Brain microvascular endothelial cell (primary cell): ENCODE measurements around the gene NTPCR.

Experiments used
- DNase-seq: peaks from one replicate; pipeline ENCODE4 v3.0.0-alpha.2; 2020
- H3K27ac ChIP-seq: fragments of 250-450 bp; sonication (Bioruptor Pico); 2 replicates; pipeline ENCODE4 v1.5.1; 2020; ENCODE audit warnings: mild to moderate bottlenecking, moderate library complexity
- H3K27me3 ChIP-seq: fragments of 250-450 bp; sonication (Bioruptor Pico); replicated peaks from 2 replicates; pipeline ENCODE4 v1.5.1; 2020; ENCODE audit warnings: mild to moderate bottlenecking
- H3K36me3 ChIP-seq: fragments of 250-450 bp; sonication (Bioruptor Pico); replicated peaks from 2 replicates; pipeline ENCODE4 v1.5.1; 2020; ENCODE audit warnings: mild to moderate bottlenecking
- H3K4me3 ChIP-seq: 2 replicates; pipeline ENCODE4 v1.5.1; 2011; ENCODE audit warnings: low read depth, mild to moderate bottlenecking, control low read depth, low read length, moderate library complexity
- CTCF ChIP-seq: IDR thresholded peaks from 2 replicates; pipeline ENCODE4 v1.5.1; 2011; ENCODE audit warnings: low read depth, mild to moderate bottlenecking, moderate library complexity, low read length, control low read depth, inconsistent platforms; ENCODE audit errors: missing control alignments
- in situ Hi-C: cut with HindIII; loops from 2 replicates; pipeline ENCODE4 v1.10.0; 2017; ENCODE audit warnings: low sequenced_read_pairs, low pct_ligation_motif_present

The NTPCR gene

GRCh38 chr1:232973652-232974611 lies 23.5 kb downstream of the NTPCR start:
- Histone ChIP-seq H3K4me3 (no peak overlapping the region), H3K36me3 (peaks cover 7% of the 10 kb centered on the region), H3K27ac (no peak overlapping the region), H3K27me3 (no peaks in the 10 kb centered on the region)
- TF ChIP-seq CTCF: no peak
- in situ Hi-C loops: no loop called here
- no peak for DNase-seq

- peak; percentile 39 for DNase-seq
- Histone ChIP-seq H3K27me3 (no peaks in the 10 kb centered on the region), H3K36me3 (peaks cover 7% of the 10 kb centered on the region), H3K4me3 (no peak overlapping the region), H3K27ac (no peak overlapping the region)
- in situ Hi-C loops: no loop called here
- no peak for TF ChIP-seq CTCF
Observed at GRCh38 chr1:232974971-232975370, 24.6 kb downstream of the NTPCR start.

- H3K27ac ChIP-seq: no peak overlapping the region
- H3K36me3 ChIP-seq: no peaks in the 10 kb centered on the region
Observed at GRCh38 chr1:232978091-232978634, 27.8 kb downstream of the NTPCR start.

GRCh38 chr1:232978815-232979214 lies 28.4 kb downstream of the NTPCR start:
- in situ Hi-C loops: no loop called here
- Histone ChIP-seq H3K36me3 (no peaks in the 10 kb centered on the region), H3K27me3 (no peaks in the 10 kb centered on the region), H3K27ac (no peak overlapping the region), H3K4me3 (no peak overlapping the region)
- no peak for TF ChIP-seq CTCF
- DNase-seq: no peak

More at GRCh38 chr1:232978091-232978634, 27.8 kb downstream of the NTPCR start:
- Histone ChIP-seq H3K4me3 (no peak overlapping the region), H3K27me3 (no peaks in the 10 kb centered on the region)
- TF ChIP-seq CTCF: no peak
- DNase-seq: no peak
- in situ Hi-C loops: no loop called here

- H3K4me3 ChIP-seq: no peak overlapping the region
- TF ChIP-seq CTCF: no peak
- no peak overlapping the region for H3K27ac ChIP-seq
- H3K27me3 ChIP-seq: no peaks in the 10 kb centered on the region
- H3K36me3 ChIP-seq: no peaks in the 10 kb centered on the region
- DNase-seq: no peak
- in situ Hi-C loops: no loop called here
Observed at GRCh38 chr1:232979558-232979957, 29.1 kb downstream of the NTPCR start.
